Ishikawa (cell line): Measurements from ENCODE around the gene TMEM164.

Experiments used
- CEBPB ChIP-seq: IDR thresholded peaks from 2 replicates; pipeline ENCODE4 v1.6.1; 2012
- CREB1 ChIP-seq: IDR thresholded peaks from 2 replicates; pipeline ENCODE4 v1.6.1; 2012; ENCODE audit warnings: low read depth
- EGR1 ChIP-seq: IDR thresholded peaks from 2 replicates; pipeline ENCODE4 v1.6.1; 2012
- EP300 ChIP-seq: IDR thresholded peaks from 2 replicates; pipeline ENCODE4 v1.6.1; 2012; ENCODE audit warnings: borderline replicate concordance
- FOXM1 ChIP-seq: IDR thresholded peaks from 2 replicates; pipeline ENCODE4 v1.6.1; 2012; ENCODE audit warnings: low read depth, borderline replicate concordance
- MAX ChIP-seq: IDR thresholded peaks from 2 replicates; pipeline ENCODE4 v1.6.1; 2012
- NFIC ChIP-seq: IDR thresholded peaks from 2 replicates; pipeline ENCODE4 v1.6.1; 2012
- RAD21 ChIP-seq: IDR thresholded peaks from 2 replicates; pipeline ENCODE4 v1.6.1; 2012; ENCODE audit warnings: low read depth
- REST ChIP-seq: IDR thresholded peaks from 2 replicates; pipeline ENCODE4 v1.6.1; 2012; ENCODE audit warnings: low read depth, mild to moderate bottlenecking
- TAF1 ChIP-seq: IDR thresholded peaks from 2 replicates; pipeline ENCODE4 v1.6.1; 2012; ENCODE audit warnings: low read depth, mild to moderate bottlenecking
- TEAD4 ChIP-seq: IDR thresholded peaks from 2 replicates; pipeline ENCODE4 v1.6.1; 2012
- USF1 ChIP-seq: IDR thresholded peaks from 2 replicates; pipeline ENCODE4 v1.6.1; 2012
- YY1 ChIP-seq: IDR thresholded peaks from 2 replicates; pipeline ENCODE4 v1.6.1; 2012; ENCODE audit warnings: low read depth

- TF ChIP-seq REST: no peak
- no peak for TF ChIP-seq TAF1
- no peak for TF ChIP-seq NFIC
- no peak for TF ChIP-seq TEAD4
- no peak for TF ChIP-seq RAD21
- no peak for TF ChIP-seq YY1
- no peak for TF ChIP-seq FOXM1
- TF ChIP-seq EP300: no peak
- TF ChIP-seq CREB1: no peak
- TF ChIP-seq CEBPB: no peak
- no peak for TF ChIP-seq USF1
- TF ChIP-seq MAX: no peak
- no peak for TF ChIP-seq EGR1
These were observed 209.4 kb downstream of the TMEM164 start for GRCh38 chrX:110212299-110212698.
